ENCODE data around the gene AMN1. TPM values are rescaled to one million over a fixed set of nuclear protein-coding genes. Genes with fewer than 3 reads are reported as not detected.

Gene AMN1
- 13.1 and 17.8 TPM in 2 replicates for total RNA-seq

GRCh38 chr12:31728917-31729640, at the start of gene AMN1:
AMN1 (minus strand) TSS chr12:31729021; CDS start chr12:31729008, 13 bp downstream.

GRCh38 chr12:31659087-31659942, 69.5 kb downstream of the AMN1 start, which contains the start of gene ETFBKMT:
ETFBKMT (plus strand) TSS chr12:31659688; CDS start chr12:31661954, 2,266 bp downstream.

Small RNA genes lying within 50 kb of the gene (small RNA-seq; reads per million reads assigned to genes)
- not detected for gene AC023157.2

Other genes with a start within 250 kb of the AMN1 start
- 16.5 and 20.6 TPM in 2 replicates for gene DENND5B, start 137.9 kb downstream of the AMN1 start, total RNA-seq
- 2.3 and 2.4 TPM in 2 replicates for gene ETFBKMT, start 69.3 kb downstream of the AMN1 start, total RNA-seq
- 109 TPM in 2 replicates for gene RESF1, start 230.4 kb upstream of the AMN1 start, total RNA-seq